ENCODE results near the gene CAPZA2. TPM values are rescaled to one million over a fixed set of nuclear protein-coding genes. Genes with fewer than 3 reads are reported as not detected.

CAPZA2 gene
- total and polyA plus RNA-seq, 10 of the 15 experiments (the other 5 are each of a cell fraction or from before 2014, with no cell fraction given): 50.0 to 379 (median 117) TPM

GRCh38 chr7:116897661-116898060 lies 35.3 kb downstream of the CAPZA2 start (continued):
- TF ChIP-seq USF2 (IDR thresholded peaks at IDR 0.05; ENCODE audit: borderline replicate concordance, low read depth, low read length): no peak
- no peak for TF ChIP-seq CEBPZ (IDR thresholded peaks at IDR 0.05; ENCODE audit: low read depth, low read length)
- no peak for TF ChIP-seq PKNOX1 (IDR thresholded peaks at IDR 0.05)
- TF ChIP-seq PRDM15 (CRISPR knock-in tag; IDR thresholded peaks at IDR 0.05): no peak
- TF ChIP-seq NBN (IDR thresholded peaks at IDR 0.05): no peak
- no peak for TF ChIP-seq TCF12 (IDR thresholded peaks at IDR 0.05; ENCODE audit: low read depth, low read length)
- no peak for TF ChIP-seq ZBTB33 (IDR thresholded peaks at IDR 0.05)
- no peak for TF ChIP-seq SREBF1 (IDR thresholded peaks at IDR 0.05; ENCODE audit: low read length)
- TF ChIP-seq SKIL (IDR thresholded peaks at IDR 0.05; ENCODE audit: low read depth, poor library complexity, severe bottlenecking): no peak
- TF ChIP-seq PAX8 (IDR thresholded peaks at IDR 0.05): no peak
- TF ChIP-seq MTA2 (IDR thresholded peaks at IDR 0.05; ENCODE audit: low read depth): no peak
- TF ChIP-seq HCFC1 (IDR thresholded peaks at IDR 0.05; ENCODE audit: low read length): no peak
- no peak for TF ChIP-seq DPF2 (IDR thresholded peaks at IDR 0.05)

Measured in GM12878 (cell line).